SK-N-SH treated with all-trans-retinoic acid at 6 μM for 48 hours (cell line): ENCODE measurements around the gene GNAQ.

Experiments
- ATAC-seq: fragments of 200-7000 bp; cut with Tn5 transposase; 3 replicates; pipeline ENCODE4 v1.9.1; 2020; ENCODE audit warnings: mild to moderate bottlenecking, moderate library complexity
- ARNTL ChIP-seq: fragments of 450-650 bp; formaldehyde crosslinking; IDR thresholded peaks from 2 replicates; pipeline ENCODE4 v1.5.0; 2020; ENCODE audit warnings: low read depth, mild to moderate bottlenecking, moderate library complexity, borderline replicate concordance
- BACH2 ChIP-seq: fragments of 250-450 bp; sonication (Bioruptor Pico); IDR thresholded peaks from 2 replicates; pipeline ENCODE4 v1.9.0; 2021; ENCODE audit warnings: mild to moderate bottlenecking, borderline replicate concordance
- CREB5 ChIP-seq: fragments of 250-450 bp; sonication (Bioruptor Pico); IDR thresholded peaks from 2 replicates; pipeline ENCODE4 v1.5.1; 2020; ENCODE audit warnings: low read depth, mild to moderate bottlenecking, moderate library complexity
- CSDC2 ChIP-seq: fragments of 250-450 bp; sonication (Bioruptor Pico); IDR thresholded peaks from 2 replicates; pipeline ENCODE4 v1.5.0; 2020; ENCODE audit warnings: mild to moderate bottlenecking, moderate library complexity
- CSRNP3 ChIP-seq: fragments of 250-450 bp; sonication (Bioruptor Pico); IDR thresholded peaks from 2 replicates; pipeline ENCODE4 v1.5.1; 2021; ENCODE audit warnings: mild to moderate bottlenecking, moderate library complexity
- GLIS3 ChIP-seq: fragments of 250-450 bp; sonication (Bioruptor Pico); IDR thresholded peaks from 2 replicates; pipeline ENCODE4 v1.5.0; 2020; ENCODE audit warnings: mild to moderate bottlenecking, moderate library complexity
- ISL1 ChIP-seq: fragments of 250-450 bp; sonication (Bioruptor Pico); IDR thresholded peaks from 2 replicates; pipeline ENCODE4 v2.1.2; 2022; ENCODE audit warnings: mild to moderate bottlenecking, moderate library complexity
- OSR1 ChIP-seq: fragments of 250-450 bp; sonication (Bioruptor Pico); IDR thresholded peaks from 2 replicates; pipeline ENCODE4 v1.8.0; 2022; ENCODE audit warnings: moderate library complexity, mild to moderate bottlenecking, inconsistent platforms
- PATZ1 ChIP-seq: fragments of 250-450 bp; sonication (Bioruptor Pico); IDR thresholded peaks from 2 replicates; pipeline ENCODE4 v1.8.0; 2020; ENCODE audit warnings: mild to moderate bottlenecking, moderate library complexity, borderline replicate concordance
- POU6F1 ChIP-seq: fragments of 250-450 bp; sonication (Bioruptor Pico); IDR thresholded peaks from 2 replicates; pipeline ENCODE4 v1.8.0; 2021; ENCODE audit warnings: low read depth, mild to moderate bottlenecking, moderate library complexity, borderline replicate concordance
- PPARA ChIP-seq: fragments of 250-450 bp; sonication (Bioruptor Pico); IDR thresholded peaks from 2 replicates; pipeline ENCODE4 v1.5.0; 2020; ENCODE audit warnings: mild to moderate bottlenecking, borderline replicate concordance
- RARB ChIP-seq: fragments of 250-450 bp; sonication (Bioruptor Pico); IDR thresholded peaks from 2 replicates; pipeline ENCODE4 v1.8.0; 2021; ENCODE audit warnings: mild to moderate bottlenecking, moderate library complexity
- TCF4 ChIP-seq: fragments of 250-450 bp; sonication (Bioruptor Pico); IDR thresholded peaks from 2 replicates; pipeline ENCODE4 v1.8.0; 2021; ENCODE audit warnings: mild to moderate bottlenecking, moderate library complexity, borderline replicate concordance
- TOX ChIP-seq: fragments of 250-450 bp; sonication (Bioruptor Pico); IDR thresholded peaks from 2 replicates; pipeline ENCODE4 v1.8.0; 2021; ENCODE audit warnings: mild to moderate bottlenecking, moderate library complexity, borderline replicate concordance
- TSHZ2 ChIP-seq: fragments of 250-450 bp; sonication (Bioruptor Pico); IDR thresholded peaks from 2 replicates; pipeline ENCODE4 v1.5.0; 2020; ENCODE audit warnings: mild to moderate bottlenecking, moderate library complexity
- ZC3H10 ChIP-seq: fragments of 250-450 bp; sonication (Bioruptor Pico); IDR thresholded peaks from 2 replicates; pipeline ENCODE4 v1.5.1; 2021; ENCODE audit warnings: mild to moderate bottlenecking, moderate library complexity
- ZFP30 ChIP-seq: fragments of 450-650 bp; formaldehyde crosslinking; IDR thresholded peaks from 2 replicates; pipeline ENCODE4 v1.5.0; 2022; ENCODE audit warnings: mild to moderate bottlenecking, moderate library complexity
- ZNF565 ChIP-seq: fragments of 450-650 bp; formaldehyde crosslinking; conservative IDR thresholded peaks from 2 replicates; pipeline ENCODE4 v1.5.0; 2020; ENCODE audit warnings: low read depth, mild to moderate bottlenecking, moderate library complexity
- ZNF70 ChIP-seq: fragments of 450-650 bp; formaldehyde crosslinking; IDR thresholded peaks from 2 replicates; pipeline ENCODE4 v1.5.0; 2020; ENCODE audit warnings: mild to moderate bottlenecking, moderate library complexity
- ZNF8 ChIP-seq: fragments of 450-650 bp; formaldehyde crosslinking; IDR thresholded peaks from 2 replicates; pipeline ENCODE4 v1.5.0; 2020; ENCODE audit warnings: mild to moderate bottlenecking, moderate library complexity

The GNAQ gene

GRCh38 chr9:77907585-77907984 lies 124.0 kb downstream of the GNAQ start (continued):
- TF ChIP-seq TSHZ2 (CRISPR knock-in tag) = no peak
- no peak for TF ChIP-seq ZNF565 (CRISPR knock-in tag)
- no peak for TF ChIP-seq ISL1 (CRISPR knock-in tag)

- ATAC-seq = no peak
- no peak for TF ChIP-seq GLIS3 (CRISPR knock-in tag)
- no peak for TF ChIP-seq CREB5 (CRISPR knock-in tag)
- no peak for TF ChIP-seq ZC3H10 (CRISPR knock-in tag)
- TF ChIP-seq TSHZ2 (CRISPR knock-in tag) = no peak
- no peak for TF ChIP-seq ZFP30 (CRISPR knock-in tag)
- TF ChIP-seq CSDC2 = no peak
- TF ChIP-seq PPARA (CRISPR knock-in tag) = no peak
- no peak for TF ChIP-seq ISL1 (CRISPR knock-in tag)
- no peak for TF ChIP-seq ARNTL (CRISPR knock-in tag)
- no peak for TF ChIP-seq ZNF8
- no peak for TF ChIP-seq TCF4
- no peak for TF ChIP-seq BACH2 (CRISPR knock-in tag)
- no peak for TF ChIP-seq CSRNP3 (CRISPR knock-in tag)
- no peak for TF ChIP-seq ZNF70 (CRISPR knock-in tag)
- TF ChIP-seq OSR1 (CRISPR knock-in tag) = no peak
- TF ChIP-seq RARB (CRISPR knock-in tag) = no peak
- TF ChIP-seq PATZ1 (CRISPR knock-in tag) = no peak
These were observed 124.6 kb downstream of the GNAQ start for GRCh38 chr9:77906991-77907390.

- no peak for ATAC-seq
- no peak for TF ChIP-seq ZNF70 (CRISPR knock-in tag)
- no peak for TF ChIP-seq TOX
- no peak for TF ChIP-seq PATZ1 (CRISPR knock-in tag)
- no peak for TF ChIP-seq TSHZ2 (CRISPR knock-in tag)
- TF ChIP-seq ARNTL (CRISPR knock-in tag) = no peak
- no peak for TF ChIP-seq OSR1 (CRISPR knock-in tag)
- TF ChIP-seq ZFP30 (CRISPR knock-in tag) = no peak
- TF ChIP-seq CSDC2 = no peak
- TF ChIP-seq POU6F1 (CRISPR knock-in tag) = no peak
These were observed 127.8 kb downstream of the GNAQ start for GRCh38 chr9:77903666-77904285.
